Activated effector memory CD4-positive, alpha-beta T cell treated with anti-CD3 and anti-CD28 coated beads, Interleukin-2, amount 50 U/mL, for 16 hours (primary cell): ENCODE results near the gene BCAS1.
"Not testable (repeated sequence)": the region's sequence is repeated elsewhere in the genome, so short reads cannot be mapped to it uniquely, and the experiment has no call there.

Experiments
- DNase-seq: peaks from one replicate; pipeline ENCODE4 v3.0.0-alpha.2; 2020

The BCAS1 gene

DNA sequence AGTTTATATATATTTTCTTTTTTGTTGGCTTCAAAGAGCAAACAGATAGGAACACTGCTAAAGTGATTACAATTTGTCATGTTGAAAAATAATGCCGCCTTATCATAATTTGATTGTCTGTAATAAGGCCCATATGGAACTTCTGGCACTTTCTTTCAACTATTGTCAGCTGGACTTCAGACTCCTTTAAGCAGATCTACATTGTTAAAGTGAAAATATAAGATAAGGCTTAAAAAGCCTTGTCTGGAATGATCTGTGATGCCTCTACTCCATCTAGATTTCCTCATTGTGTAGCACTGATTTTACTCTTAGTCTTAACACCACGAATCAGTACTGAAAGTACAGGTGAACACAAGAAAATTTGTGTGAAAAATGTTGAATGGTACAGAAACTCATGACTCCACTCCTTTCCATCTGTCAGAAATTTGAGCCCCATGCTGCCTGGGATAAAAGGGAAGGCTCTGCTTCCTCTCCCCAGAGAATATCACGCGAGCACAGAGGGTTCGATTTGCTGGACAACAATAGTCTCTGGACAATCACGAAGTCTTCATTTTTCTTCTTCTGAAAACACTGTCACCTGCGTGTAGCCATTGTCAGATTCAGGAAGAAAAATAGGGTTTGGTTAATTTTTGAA is 56.0 kb downstream of the BCAS1 start:
- DNase-seq, result no peak

DNA sequence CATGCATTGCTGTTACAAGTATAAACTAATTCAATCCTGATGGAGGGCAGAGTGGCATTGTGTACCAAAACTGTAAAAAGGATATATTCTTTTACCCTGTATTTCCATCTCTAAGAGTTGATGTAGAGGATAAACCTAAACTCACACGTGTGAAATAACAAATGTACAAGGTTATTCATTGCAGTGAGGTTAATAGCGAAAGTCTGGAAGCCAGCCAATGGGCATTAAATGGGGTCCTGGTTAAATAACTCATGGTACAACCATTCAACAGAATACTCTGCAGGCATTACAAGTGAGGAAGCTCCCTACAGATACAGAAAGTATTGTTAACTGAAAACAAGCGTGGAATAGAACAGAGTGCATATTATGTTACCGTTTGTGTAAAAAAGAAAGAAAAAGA is 56.9 kb downstream of the BCAS1 start:
- DNase-seq, result no peak

DNA sequence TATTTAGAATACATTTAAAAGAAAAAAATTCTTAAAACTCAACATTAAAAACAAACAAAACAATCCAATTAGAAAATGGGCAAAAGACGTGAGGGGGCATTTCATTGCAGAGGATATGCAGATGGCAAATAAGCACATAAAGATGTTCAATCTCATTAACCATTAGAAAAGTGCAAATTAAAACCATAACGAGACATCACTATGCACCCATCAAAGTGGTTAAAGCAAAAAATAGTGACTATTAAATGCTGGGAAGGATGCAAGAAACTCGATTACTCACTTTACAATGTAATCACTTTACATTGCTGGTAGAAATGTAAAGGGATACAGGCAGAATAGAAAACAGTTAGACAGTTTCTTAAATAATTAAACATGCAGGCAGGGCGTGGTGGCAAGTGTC is 59.0 kb downstream of the BCAS1 start:
- no peak for DNase-seq

DNA sequence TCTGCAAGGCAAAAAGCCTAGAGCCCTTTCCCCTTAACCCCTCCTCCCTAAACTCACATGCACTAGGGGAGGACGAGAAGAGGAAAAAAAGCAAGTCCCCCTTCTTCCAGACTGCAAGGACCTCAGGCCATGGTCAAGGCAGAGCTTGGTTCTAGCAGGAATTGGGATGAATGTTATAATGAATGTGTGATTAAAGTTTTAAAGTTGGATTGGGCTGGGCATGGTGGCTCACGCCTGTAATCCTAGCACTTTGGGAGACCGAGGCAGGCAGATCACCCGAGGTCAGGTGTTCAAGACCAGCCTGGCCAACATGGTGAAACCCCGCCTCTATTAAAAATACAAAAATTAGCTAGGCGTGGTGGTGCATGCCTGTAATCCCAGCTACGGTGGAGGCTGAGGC is 64.2 kb downstream of the BCAS1 start:
- DNase-seq, result not testable (repeated sequence)

DNA sequence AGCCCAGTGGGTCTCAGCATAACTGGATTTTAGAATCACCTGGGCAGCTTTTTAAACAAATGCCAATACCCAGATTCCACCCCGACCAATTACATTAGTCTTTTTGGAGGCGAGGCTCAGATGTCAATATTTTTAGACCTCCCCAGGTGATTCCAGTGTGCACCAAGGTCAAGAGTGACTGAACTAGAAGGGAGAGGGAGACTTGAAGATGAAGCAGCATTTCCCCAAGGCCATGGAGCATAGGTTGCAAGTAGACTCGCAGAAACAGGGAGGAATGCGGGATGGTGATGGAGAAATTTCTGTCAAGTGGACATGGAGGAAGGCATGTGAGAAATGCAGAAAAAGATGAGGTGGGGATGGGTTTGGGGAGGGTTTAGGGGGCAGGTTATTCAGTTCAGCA is 64.9 kb downstream of the BCAS1 start:
- no peak for DNase-seq

DNA sequence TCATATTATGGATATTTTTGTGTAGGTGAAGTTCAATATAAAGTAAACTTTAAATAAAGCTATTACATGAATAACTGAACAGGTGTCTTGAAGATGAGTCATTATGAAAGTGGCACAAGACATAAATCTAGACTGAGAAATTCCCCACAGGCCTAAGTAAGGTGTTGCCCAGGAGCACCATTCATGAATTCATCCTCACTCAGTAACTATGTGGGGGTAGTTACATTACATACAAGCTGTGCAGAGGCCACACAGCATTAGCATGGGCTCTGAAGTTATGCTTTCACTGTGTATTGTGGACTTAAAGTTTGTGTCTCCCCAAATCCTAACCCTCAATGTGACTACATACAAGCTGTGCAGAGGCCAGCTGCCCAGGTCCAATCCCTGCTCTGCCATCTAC is 65.9 kb downstream of the BCAS1 start:
- DNase-seq, result no peak

DNA sequence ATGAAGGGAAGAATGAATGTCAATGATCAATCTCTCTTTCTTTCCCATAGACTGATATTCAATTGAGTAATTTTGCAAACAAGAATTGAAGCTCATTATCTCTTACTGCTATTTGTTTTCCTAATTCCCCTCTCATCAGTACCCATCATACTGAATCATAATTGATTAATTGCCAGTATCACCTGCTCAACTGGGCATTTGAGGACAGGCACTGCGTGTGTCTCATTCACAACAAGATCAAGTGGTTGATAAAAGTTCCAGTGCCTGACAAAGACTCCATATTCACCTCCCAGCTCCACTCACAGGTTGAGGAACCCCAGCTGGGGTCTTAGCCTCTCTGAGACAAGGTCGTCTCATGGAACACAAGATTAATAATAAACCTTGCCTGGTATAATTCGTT is 67.7 kb downstream of the BCAS1 start:
- no peak for DNase-seq

DNA sequence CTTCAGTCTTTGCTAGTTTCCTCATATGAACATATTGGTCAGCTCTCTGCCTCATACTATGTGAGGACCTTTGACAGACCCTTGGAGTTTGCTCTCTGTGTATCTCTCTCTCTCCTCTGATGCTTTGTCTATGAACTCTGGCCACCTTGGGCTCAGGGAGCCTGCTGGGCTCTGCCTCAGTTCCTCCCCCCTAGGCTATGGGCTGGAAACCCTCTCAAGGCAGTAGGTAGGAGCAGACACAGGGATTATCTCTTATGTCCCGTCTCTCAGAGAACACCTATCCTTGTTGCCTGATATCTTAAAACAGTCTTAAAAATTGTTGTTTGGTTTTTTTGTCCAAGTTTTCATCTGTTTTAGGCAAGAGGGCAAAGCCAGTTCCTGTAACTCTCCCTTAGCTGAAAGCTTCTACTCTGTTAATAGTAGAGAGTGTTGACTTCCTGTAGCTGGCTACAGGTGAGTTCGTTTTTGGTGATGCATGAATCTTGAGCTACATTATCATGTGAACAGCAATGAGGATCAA is 68.3 kb downstream of the BCAS1 start:
- no peak for DNase-seq

DNA sequence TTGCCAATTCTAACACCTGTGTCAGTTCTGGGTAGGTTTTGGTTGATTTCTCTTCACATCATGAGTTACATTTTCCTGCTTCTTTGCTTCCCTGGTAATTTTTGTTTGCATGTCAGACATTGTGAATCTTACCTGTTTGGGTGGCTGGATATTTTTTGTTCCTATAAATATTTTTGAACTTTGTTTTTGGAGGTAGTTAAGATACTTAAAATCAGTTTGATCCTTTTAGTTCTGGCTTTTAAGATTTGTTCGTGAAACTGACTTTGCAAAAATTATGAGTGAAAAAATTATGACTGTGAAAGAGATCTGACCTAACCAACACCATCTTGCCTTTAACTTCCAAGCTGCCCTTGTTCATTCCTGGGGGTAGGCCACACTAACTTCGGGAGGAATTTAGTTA is 69.5 kb downstream of the BCAS1 start:
- DNase-seq, result no peak

DNA sequence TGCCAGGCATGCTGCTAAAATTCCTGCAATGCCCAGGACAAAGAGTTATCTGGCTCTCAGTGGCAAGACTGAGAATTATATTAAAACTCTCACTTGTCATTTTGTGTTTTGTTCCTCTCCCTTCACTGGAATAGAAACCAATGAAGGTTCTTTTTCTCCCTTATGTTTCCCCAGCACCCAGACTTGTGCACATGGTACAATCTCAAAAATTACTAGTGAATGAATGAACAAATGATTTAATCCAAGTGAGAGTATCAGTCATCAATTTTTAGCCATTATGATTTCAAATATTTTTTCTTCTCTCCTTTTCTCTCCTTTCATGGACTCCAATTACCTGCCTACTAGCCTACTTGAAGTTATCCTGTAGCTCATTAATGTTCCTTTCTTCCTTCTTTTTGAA is 70.1 kb downstream of the BCAS1 start:
- DNase-seq, result no peak

DNA sequence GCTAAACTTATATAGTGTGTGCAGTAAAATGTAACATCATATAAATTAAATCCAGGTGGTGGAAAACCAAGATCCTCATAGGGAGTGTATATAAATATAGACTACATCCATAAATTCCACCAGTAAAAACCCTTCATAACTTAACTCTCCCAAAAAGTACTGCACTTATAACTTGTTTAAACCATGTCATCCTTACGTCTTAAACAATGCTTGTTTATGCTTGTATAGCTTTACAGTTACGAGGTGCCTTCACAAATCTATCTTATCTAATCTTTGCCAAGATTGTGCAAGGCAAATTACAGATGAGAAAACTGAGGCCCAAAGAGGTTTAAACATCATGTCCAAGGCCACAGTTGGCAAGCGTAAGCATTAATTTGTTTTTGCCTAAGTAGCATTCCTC is 71.3 kb downstream of the BCAS1 start:
- no peak for DNase-seq

DNA sequence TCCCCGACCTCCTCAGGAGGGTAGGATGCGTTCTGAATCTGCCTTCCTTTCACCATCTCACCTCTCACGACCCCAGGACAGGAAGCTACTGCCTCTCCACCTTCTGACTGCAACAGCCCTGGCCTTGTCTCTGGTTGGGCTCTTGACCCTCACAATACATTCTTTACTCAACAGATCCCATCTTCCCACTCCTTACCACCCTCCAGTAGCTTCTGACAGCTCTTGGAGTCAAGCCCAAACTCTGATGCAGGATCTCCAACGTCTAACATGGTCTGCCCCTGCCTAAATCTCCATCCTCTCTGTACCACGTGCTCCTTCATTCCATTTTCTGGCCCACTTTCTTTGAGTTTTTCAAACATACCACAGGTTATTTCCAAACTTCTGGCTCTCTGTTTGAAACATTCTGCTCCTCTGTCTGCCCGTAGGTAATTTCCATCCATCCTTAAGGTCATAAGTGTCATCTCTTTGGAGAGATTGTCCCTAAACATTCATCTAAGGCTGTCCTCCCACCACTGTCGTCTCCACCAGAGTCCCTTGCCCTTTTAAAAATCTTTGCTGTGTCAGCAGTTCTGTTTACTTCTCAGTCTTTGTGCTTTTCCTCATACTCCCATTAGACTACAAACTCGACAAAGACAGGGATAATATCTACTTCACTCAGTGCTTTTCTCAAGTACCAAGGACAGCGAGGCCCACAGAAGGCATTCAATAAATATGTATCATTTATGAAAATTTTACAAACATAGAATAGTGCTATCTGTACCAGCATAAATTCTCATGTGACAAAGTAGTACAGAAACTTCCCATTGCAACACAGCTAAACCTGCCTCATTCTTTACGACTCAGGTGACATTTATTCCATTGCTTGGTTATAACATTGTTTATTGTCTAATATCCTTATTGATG is 73.6 kb downstream of the BCAS1 start:
- DNase-seq, result no peak

DNA sequence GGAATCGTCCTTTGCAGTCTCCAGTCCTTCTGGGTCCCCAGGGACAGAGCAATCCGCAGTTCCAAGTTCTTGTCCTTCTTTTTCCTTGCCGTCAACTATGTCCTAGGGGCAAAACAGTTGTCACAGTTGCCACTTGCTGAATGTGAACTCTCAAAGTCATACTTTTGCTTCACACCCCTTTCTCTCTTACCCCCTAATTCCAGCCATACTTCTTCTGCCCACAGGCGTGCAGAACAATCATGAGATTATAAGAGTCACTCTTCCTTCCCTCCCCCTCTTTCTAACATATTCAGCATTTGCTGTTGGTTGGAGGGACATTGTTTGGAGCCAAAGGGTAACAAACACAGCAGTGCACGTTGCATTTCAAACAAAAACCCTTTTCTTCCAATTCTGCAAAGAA is 74.4 kb downstream of the BCAS1 start:
- DNase-seq, result no peak

DNA sequence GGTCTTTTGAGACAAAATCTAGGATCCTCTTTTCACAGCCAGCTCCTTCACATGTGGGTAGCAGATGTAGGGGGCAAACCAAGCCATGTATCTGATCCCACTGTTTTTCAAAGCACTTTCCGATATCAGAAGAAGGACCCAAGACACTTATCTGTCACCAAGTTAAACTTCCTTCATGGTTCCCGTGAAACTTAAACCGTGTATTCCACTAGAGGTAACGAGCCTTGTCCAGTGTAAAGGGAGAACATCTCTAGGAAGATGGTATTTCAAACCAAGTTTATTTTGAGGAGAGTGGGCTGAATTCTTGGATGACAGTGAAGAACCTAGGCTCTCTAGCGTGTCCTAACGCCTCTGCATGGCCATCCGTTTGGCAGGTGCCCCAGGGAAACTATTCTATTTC is 76.3 kb downstream of the BCAS1 start:
- DNase-seq, result no peak

DNA sequence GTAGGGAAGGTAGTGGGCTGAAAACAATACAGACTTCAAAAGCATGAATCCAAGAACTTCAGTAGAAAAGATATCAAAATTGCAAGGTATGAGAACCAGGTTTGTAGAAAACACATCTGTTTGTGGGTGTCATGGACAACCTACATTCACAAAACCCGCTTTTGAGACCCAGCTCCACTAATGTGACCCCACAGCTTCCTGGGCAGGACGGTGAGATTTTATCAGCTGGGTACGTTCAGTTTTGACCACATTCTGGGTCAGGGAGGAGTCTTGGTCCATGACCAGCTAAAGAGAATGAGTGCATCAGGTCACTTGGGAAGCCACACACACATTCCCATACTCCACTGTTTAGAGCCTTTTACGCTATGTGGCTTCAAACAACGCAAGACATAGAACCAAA is 77.1 kb downstream of the BCAS1 start:
- DNase-seq, result no peak

DNA sequence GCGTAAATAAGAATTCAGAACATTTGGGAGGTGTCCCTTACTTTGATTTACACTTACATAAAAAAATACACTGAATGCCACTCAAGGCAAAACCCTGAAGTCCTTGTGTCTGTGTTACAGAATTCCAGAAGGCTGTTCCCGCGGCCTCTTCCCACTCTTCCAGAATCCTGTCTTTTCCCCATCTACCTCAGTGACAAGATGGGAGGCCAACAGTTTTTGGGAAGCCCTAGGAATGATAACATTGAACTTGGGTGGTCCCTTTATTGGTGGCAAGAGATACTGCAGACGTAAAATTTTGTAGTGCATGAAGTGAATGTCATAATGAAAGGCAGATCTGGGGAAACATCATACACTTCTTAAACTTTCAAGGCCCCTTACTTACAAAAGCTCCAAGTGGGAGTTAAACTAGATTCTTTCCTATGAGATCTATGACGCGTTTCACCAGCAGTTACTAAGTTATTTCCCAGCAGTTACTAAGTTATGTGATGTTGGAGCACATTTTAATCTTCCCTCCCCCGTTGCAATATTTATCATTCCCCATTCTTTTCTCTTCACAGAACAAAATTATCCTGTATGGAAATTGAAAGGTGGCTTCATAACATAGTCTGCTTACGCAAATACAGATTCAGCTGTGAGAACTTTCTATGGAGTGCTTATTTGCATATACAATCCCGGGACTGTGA is 79.5 kb downstream of the BCAS1 start:
- DNase-seq, result no peak

DNA sequence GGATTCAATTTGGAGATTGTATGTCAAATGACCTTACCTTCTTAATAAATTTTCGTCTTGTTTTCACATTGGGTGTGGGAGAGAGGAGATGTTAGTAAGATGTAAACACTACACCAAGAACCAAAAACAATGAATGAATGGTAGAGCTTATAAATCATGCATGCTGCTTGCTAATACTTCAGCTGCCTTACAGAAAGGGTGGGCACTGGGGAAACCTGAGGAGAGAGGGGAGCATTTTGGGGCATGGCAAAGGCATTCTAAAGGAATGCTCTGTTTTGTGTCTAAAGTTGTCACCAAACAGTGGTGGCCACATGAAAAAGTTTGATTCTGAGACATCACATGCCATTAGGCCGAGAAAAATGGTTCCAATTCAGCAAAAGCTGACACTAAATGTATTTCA is 80.4 kb downstream of the BCAS1 start:
- DNase-seq, result no peak

DNA sequence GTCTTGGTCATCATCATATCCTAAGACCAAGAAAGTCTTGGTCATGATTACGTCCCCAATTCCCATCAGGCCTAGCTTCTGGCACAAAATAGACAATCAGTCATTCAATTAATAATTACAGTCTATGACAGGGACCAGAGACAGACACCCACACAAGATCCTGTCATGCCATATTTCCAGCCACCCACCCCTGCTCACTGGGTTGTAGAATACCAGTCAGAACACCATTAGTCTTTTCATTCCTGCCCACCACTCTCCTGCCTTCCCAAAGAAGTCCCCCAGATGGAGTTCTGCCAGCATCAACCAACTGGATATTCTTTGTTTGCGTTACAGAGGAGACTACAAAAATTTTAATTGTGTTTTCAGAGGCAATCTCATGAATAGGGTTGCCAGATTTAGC is 81.0 kb downstream of the BCAS1 start:
- no peak for DNase-seq

DNA sequence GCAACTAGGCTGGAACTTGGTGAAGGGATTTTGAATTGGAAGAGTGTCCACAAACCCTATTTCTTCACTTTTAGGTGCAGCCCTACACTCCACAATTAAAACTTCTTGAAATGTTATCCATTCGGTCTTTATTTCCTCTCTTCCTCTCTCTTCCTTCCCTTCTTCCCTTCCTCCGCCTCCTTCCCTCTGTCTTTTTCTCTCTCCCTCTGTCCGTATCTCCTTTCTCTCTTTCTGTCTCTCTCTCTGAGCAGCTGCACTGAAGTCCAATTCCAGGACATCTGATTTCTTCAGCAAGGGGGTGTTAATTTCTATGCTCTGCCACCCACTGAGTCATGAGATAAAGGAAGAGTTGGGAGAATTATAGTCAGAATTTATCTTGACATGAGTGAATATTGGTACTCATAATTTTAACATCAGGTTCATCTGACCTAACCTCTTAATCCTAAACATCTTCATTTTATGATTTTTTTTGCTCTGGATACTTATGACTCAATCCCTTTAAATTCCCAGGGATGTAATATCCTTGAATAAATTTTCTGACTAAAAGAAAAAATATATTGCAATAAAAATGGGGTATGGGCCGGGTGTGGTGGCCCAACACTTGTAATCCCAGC is 84.2 kb downstream of the BCAS1 start:
- no peak for DNase-seq

DNA sequence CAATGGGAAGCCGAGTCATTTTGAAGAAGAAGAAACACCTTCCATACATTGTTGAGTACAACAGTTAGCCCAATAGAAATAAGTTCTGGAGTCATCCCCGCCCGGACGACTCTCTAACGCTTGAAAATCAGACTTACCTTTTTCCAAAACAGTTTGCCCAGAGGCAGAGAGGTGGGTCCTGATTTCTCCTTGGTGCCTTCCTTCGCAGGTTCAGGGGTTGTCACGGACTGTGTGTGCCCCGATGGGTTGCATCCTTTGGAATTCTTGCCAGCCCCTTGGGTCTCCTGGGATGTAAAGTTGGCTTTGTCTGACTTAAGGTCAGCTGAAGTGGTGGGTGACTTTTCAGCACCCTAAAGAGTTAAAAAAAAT is 85.3 kb downstream of the BCAS1 start:
- no peak for DNase-seq

DNA sequence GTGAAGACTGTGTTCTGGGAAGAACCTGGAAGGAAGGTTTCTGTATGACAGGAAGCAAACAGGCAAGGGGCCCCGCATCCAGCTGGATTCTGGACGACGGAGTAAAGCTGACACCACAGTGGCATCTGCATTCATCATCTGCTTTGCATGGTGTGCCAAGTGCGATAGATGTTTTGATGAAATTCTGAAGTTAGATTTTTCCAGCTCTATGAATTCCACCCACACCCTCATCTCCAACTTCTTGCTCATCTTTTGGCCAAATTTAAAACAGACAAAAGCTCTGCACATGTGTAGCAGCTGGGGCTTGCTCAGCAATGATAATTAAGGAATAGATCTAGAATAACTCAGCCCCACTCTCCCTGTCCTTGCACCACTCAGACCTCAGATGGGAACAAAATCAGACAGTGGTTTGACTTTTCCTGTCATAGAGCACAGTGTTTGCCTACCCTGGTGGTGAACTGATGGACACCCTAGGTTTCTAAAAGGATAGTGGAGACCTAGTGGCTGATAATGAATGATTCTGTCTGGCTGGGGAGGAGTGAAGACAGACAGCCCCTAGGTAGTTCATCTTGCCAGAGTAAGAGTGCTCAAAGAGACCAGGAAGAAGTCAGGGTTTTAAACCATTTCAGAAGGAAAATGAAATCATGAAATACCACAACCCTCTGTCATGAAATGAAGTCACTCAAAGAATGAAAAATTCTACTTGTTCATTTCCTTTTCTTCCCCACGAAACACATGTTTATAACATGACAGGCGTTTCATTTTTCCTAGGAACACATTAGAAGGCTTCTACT is 85.8 kb downstream of the BCAS1 start:
- DNase-seq, result no peak

DNA sequence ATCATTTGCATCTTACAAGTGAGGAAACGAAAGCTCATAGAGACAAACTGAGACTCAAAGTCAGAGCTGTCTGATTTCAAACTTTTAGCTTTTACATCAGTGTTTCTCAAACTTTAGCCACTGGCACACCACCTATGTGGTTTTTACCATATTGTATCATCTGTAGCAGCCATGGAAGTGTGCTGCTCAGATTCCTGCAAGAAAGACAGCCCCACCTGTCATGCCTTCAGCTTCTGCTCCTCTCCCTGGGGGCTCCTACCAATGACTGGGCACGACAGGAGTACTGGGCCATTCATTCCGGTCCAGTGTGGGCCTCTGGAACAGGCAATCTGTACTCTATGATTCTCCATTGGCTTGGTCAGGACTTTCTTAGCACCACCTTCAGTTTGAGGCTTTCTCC is 87.0 kb downstream of the BCAS1 start:
- no peak for DNase-seq

DNA sequence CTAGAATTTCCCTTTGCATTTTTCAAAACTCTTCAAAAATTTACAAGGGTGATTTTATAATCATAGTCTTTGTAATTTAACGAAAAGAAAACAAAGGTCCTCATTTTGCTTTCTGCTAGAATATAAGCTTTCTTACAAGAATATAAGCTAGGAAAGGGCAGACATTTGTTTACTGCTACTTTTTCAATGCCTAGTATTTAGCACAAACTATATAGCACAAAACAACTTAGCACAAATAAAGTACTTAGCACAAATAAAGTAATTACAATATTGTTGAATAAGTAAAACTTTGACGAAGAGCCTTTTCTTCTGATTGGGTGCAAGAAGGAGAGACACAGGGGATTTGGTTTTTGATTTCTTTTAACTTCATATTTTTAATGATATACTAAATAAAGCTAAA is 87.8 kb downstream of the BCAS1 start:
- no peak for DNase-seq
